ENCODE data around the gene HDLBP. TPM values are rescaled to one million over a fixed set of nuclear protein-coding genes. Genes with fewer than 3 reads are reported as not detected.

Gene HDLBP
- total and polyA plus RNA-seq, 10 of the 15 experiments (the other 5 are each of a cell fraction or from before 2014, with no cell fraction given): 19.5 to 383 (median 249) TPM

GRCh38 chr2:241197947-241198346, 117.5 kb downstream of the HDLBP start:
- BruUV-seq (replicated peaks): no TSS peak
- in situ Hi-C loops (cut with MboI): no loop called here
- ChIA-PET RAD21 (ENCODE audit: unreplicated experiment) (no interaction called here), CTCF (no interaction called here), SMC1A (ENCODE audit: uncharacterized antibody, unreplicated experiment) (no interaction called here), POLR2A (no interaction called here)
- no peak for TF ChIP-seq PAX5 (IDR thresholded peaks at IDR 0.05; ENCODE audit: borderline replicate concordance, low read depth, low read length)
- TF ChIP-seq USF2 (IDR thresholded peaks at IDR 0.05; ENCODE audit: borderline replicate concordance, low read depth, low read length): no peak
- TF ChIP-seq KAT2A (conservative IDR thresholded peaks at IDR 0.05; ENCODE audit: control insufficient read depth, low read depth, low read length): no peak
- TF ChIP-seq NFIC (IDR thresholded peaks at IDR 0.05; ENCODE audit: low read depth, low read length): no peak
- no peak for TF ChIP-seq SMC3 (IDR thresholded peaks at IDR 0.05; ENCODE audit: borderline replicate concordance, low read length)
- TF ChIP-seq ZNF687 (IDR thresholded peaks at IDR 0.05): no peak
- no peak for TF ChIP-seq ZNF207 (IDR thresholded peaks at IDR 0.05; ENCODE audit: borderline replicate concordance)
- no peak for TF ChIP-seq ZBTB33 (IDR thresholded peaks at IDR 0.05)
- no peak for TF ChIP-seq REST (IDR thresholded peaks at IDR 0.05; ENCODE audit: low read depth, low read length)
- no peak for TF ChIP-seq EGR1 (IDR thresholded peaks at IDR 0.05; ENCODE audit: borderline replicate concordance in 1 of 2, low read depth in 2 of 2, low read length in 2 of 2)
- no peak for TF ChIP-seq CREB1 (IDR thresholded peaks at IDR 0.05; ENCODE audit: low read depth)
- ATAC-seq: no peak
- Histone ChIP-seq H3K36me3 (ENCODE audit: control insufficient read depth in 2 of 2, insufficient read depth in 2 of 2, low read length in 1 of 2) (no peaks in the 10 kb centered on the region), H3K4me1 (ENCODE audit: control insufficient read depth, insufficient read depth, low read length) (no peaks in the 10 kb centered on the region), H3K4me2 (ENCODE audit: control insufficient read depth, insufficient read depth) (no peak overlapping the region), H2AFZ (ENCODE audit: control insufficient read depth, low read depth, low read length) (no peak overlapping the region), H3K27me3 (replicated peaks in 1 of 2; ENCODE audit: control insufficient read depth in 2 of 2, insufficient read depth in 2 of 2, low read length in 1 of 2) (no peaks in the 10 kb centered on the region), H3K27ac (ENCODE audit: control insufficient read depth, insufficient read depth) (no peak overlapping the region), H3K9ac (ENCODE audit: control insufficient read depth, insufficient read depth, low read length) (no peak overlapping the region), H4K20me1 (ENCODE audit: control insufficient read depth, insufficient read depth) (no peaks in the 10 kb centered on the region), H3K79me2 (ENCODE audit: control insufficient read depth, insufficient read depth, low read length) (no peaks in the 10 kb centered on the region), H3K4me3 (no peak overlapping the region), H3K9me3 (replicated peaks; ENCODE audit: control insufficient read depth, insufficient read depth, low read length) (no peaks in the 10 kb centered on the region)
- intact Hi-C loops (cut with micrococcal nuclease; ENCODE audit: unreplicated experiment): no loop called here
- no peak for DNase-seq (ENCODE audit: low read depth, low spot score)
- no peak for FAIRE-seq
- WGBS (ENCODE audit: insufficient coverage, insufficient replicate concordance, low lambda C conversion rate, missing lambda C conversion rate): 54% methylated on average over 6 of the region's 6 CpGs

All from GM12878 (cell line).